GM19328 (cell line): Measurements from ENCODE around the gene CABP4.
"Not testable (repeated sequence)": the region's sequence is repeated elsewhere in the genome, so short reads cannot be mapped to it uniquely, and the experiment has no call there.

ENCODE experiments used
- ATAC-seq: cut with Tn5 transposase; IDR thresholded peaks from one replicate; pipeline ENCODE4 v1.9.1; 2021; ENCODE audit warnings: mild to moderate bottlenecking, moderate library complexity; ENCODE audit not compliant: unreplicated experiment

The CABP4 gene

DNA sequence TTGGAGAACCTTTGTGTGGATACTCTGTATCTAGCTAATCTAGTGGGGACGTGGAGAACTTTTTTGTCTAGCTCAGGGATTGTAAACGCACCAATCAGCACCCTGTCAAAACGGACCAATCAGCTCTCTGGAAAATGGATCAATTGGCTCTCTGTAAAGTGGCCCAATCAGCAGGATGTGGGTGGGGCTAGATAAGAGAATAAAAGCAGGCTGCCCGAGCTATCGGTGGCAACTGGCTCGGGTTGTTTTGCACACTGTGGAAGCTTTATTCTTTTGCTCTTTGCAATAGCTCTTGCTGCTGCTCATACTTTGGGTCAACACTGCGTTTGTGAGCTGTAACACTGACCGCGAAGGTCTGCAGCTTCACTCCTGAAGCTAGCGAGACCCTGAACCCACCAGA is 21.5 kb downstream of the CABP4 start:
- not testable (repeated sequence) for ATAC-seq

GRCh38 chr11:67477344-67478050 is 22.3 kb downstream of the CABP4 start:
- not testable (repeated sequence) for ATAC-seq

DNA sequence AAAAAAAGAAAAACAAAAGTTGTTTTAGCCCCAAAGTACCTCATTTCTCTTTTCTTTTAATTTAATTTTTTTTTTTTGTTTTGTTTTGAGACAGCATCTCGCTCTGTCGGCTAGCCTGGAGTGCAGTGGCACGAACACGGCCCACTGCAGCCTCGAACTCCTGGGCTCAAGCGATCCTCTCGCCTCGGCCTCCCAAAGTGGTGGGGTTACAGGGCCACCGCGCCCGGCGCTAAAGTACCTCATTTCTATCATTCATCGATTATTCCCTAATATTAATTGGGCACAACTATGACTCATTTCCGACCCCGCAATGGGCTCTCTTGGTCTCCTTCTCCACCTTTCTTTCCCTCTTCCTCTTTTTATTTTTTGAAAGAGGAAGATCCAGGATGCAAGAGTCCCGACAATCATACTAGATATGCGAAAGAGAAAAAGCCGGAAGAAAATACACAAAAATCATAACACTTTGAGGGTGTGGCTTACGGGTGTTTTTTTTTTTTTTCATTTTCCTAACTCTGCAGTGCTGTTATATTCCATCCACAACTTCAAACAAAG is 27.2 kb downstream of the CABP4 start:
- peak; percentile 11 for ATAC-seq

DNA sequence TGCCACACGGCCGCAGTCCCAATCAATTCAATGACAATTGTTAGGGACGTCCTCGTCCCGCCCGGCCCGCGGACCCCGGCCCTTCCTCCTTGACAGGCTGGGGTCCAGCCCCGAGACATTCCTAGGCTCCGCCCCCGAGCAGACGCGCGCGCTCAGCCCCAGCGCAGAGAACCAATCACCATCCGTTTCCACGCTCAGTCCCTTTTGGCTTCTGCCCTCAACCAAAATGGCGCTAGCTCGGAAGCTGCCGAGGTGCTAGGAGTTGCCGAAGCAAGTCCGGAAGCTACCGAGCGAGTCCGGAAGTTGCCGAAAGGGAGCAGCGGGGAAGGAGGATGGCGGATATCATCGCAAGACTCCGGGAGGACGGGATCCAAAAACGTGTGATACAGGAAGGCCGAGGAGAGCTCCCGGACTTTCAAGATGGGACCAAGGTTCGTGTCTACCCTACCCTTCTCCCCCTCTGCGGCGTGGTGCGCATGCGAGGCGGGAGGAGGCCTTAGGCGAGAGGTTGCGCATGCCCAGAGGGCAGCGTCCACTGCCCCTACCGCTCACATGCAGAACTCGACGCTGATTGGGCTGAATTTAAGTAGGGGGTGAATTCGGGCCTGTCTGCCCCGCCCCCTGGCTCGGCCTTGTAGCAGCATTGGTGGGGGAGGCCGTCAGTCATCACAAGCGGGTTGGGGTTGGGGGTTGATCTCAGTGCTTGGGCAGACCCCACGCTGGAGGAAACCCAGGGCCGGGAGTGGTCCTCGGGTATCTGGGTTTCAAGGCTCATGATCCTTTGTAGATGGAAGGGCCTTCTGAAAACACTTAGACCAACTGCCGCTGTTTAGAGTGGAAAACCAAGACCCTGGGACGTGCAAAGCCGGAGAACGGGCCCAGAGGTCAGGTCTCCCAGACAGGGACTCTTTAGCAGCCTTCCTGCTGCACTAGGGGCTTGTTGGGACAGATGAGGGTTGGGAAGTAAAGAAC is 28.0 kb downstream of the CABP4 start, which contains the start of gene AIP:
TSS of gene AIP (plus strand) at position 200 of the 972 bp plus-strand sequence. CDS start at position 333, 133 bp downstream.
- peak; percentile 59 for ATAC-seq

GRCh38 chr11:67483831-67484665 is 28.9 kb downstream of the CABP4 start:
- ATAC-seq, result no peak

DNA sequence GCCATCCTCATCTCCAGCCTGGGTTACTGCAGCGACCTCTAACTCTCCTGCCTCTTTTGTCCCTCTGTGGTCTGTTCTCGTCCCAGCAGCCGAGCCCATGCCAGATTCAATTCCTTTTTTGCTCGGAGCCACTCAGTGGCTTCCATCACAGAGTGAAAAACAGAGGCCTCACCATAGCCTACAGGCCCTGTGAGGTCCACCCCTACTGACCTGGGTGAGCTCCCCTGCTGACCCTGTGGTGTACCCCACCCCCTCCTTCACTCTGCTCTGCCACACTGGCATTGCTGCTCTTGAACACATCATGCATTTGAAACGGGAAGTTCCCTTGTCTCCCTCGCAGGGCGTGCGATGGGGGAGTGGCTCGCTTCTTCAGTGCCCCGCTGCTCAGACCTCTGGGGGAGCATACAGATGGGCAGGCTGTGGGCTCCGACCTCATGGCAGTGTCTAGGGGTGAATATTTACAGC is 29.7 kb downstream of the CABP4 start:
- no peak for ATAC-seq

GRCh38 chr11:67485873-67486361 is 30.8 kb downstream of the CABP4 start:
- ATAC-seq, result not testable (repeated sequence)

- peak; percentile 37 for ATAC-seq
Observed at GRCh38 chr11:67486481-67487195, 31.5 kb downstream of the CABP4 start.

DNA sequence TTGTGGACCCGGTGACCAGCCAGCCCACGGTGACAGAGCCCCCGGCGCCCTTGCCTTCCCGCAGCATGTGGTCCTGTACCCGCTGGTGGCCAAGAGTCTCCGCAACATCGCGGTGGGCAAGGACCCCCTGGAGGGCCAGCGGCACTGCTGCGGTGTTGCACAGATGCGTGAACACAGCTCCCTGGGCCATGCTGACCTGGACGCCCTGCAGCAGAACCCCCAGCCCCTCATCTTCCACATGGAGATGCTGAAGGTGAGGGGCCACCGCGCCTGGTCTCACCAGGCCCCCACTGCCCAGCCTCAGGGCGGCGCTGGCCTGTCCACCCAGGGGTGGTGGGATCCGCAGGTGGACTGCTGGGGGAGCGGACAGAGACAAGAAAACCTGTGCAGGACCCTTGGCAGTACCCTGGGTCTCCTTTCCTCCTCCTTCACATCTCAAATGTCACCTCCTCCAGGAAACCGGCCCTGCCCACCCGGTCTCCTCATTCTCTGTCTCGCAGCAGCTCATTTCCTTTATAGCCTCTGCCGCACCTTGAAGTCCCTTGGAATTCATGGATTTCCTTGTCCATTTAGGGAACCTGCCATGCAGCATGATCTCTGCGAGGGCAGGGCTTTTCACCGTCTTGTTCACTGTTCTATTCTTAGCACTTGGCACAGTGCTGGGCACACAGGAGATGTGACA is 34.2 kb downstream of the CABP4 start:
- ATAC-seq, result no peak

GRCh38 chr11:67489885-67490726 is 35.0 kb downstream of the CABP4 start:
- no peak for ATAC-seq

- ATAC-seq, result no peak
Observed at GRCh38 chr11:67490727-67491065, 35.5 kb downstream of the CABP4 start.

DNA sequence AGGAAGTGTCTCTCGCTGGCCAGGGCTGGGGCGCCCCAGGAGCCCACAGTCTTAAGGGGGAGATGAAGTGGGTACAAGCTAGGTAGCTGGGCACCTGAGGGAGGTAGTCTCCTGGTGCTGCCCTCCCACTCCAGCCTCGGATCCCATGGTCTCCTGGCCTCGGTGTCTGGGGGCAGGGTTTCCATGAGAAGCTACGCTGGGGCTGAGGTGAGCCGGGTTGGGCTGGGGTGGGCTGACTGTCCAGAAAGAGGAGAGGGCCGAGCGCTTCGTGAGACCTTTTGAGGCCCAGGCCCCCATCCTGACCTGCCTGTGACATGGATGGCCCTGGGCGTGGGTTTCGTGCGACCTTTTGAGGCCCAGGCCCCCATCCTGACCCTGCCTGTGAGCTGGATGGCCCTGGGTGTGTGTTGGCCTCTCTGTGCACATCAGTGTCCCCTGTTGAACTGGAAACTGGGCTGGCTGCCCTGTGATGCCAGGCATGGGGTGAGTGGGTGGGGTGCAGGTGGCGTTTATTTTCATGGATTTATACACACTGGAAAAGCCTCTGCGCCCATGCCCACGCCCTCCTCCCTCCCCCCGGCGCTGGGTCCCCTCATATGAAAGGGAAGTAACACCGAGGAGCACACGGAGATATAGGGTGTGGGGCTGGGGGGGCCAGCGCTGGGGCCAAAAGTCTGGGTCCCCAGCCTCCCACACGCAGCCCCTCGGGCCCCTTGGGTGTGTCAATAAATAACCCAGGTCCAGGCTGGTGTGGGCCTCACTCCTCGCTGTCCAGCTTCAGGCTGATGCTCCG is 36.3 kb downstream of the CABP4 start:
- ATAC-seq, result no peak

GRCh38 chr11:67492069-67492727 is 37.0 kb downstream of the CABP4 start:
- ATAC-seq, result no peak

- no peak for ATAC-seq
Observed at GRCh38 chr11:67492801-67493547, 37.8 kb downstream of the CABP4 start.

- no peak for ATAC-seq
Observed at GRCh38 chr11:67493548-67494370, 38.6 kb downstream of the CABP4 start.
